PFSK-1 (cell line): ENCODE measurements around the gene ADPRM.

Source experiments
- FOXP2 ChIP-seq: optimal IDR thresholded peaks from 2 replicates; pipeline ENCODE3; 2011; ENCODE audit warnings: borderline replicate concordance, control low read depth, inconsistent platforms; ENCODE audit not compliant: insufficient read depth; ENCODE audit errors: extremely low read length, extremely low read depth
- POLR2AphosphoS5 ChIP-seq: IDR thresholded peaks from 2 replicates; pipeline ENCODE4 v1.6.1; 2012; ENCODE audit warnings: low read depth, mild to moderate bottlenecking, control low read depth, low read length, moderate library complexity
- SIN3A ChIP-seq: IDR thresholded peaks from 2 replicates; pipeline ENCODE4 v1.6.1; 2012; ENCODE audit warnings: mild to moderate bottlenecking, low read length, moderate library complexity, borderline replicate concordance; ENCODE audit not compliant: insufficient read depth
- TAF1 ChIP-seq: IDR thresholded peaks from 2 replicates; pipeline ENCODE4 v1.6.1; 2012; ENCODE audit warnings: low read length, control low read depth, borderline replicate concordance; ENCODE audit not compliant: insufficient read depth
- TF ChIP-seq, protein P1 (sequence below), 2 experiments: IDR thresholded peaks; 2 replicates each; pipeline versions ENCODE4 v1.6.1 to v1.8.0; 2011 to 2012; ENCODE audit warnings: low read depth in 2 of 2, low read length in 2 of 2, control low read depth in 1 of 2, inconsistent platforms in 1 of 2, mild to moderate bottlenecking in 1 of 2, moderate library complexity in 1 of 2; ENCODE audit not compliant: insufficient read depth in 1 of 2

Gene ADPRM

DNA sequence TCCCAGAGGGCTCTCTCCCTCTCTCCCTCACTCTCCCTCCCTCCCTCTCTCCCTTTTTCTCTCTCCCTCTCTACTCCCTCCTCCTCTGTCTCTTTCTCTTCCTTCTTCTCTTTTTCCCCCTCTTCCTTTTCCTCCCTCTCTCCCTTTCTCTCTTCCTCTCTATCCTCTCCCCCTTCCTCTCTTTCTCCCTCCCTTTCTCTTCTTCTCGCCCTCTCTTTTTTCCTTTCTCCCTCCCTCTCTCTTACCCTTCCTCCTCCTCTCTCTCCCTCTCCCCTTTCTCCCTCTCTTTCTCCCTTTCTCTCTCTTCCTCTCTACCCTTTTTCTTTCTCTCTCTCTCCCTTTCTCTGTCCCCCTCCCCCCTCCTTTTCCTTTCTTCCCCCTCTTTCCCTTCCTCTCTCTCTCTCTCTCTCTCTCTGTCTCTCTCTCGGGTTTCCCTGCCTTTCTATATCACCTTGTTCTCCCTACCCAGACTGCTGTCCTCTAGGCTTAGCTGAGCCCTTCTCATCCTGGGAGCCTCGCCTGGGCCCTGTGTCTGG lies 58.3 kb downstream of the ADPRM start:
- TF ChIP-seq, protein P1, sequence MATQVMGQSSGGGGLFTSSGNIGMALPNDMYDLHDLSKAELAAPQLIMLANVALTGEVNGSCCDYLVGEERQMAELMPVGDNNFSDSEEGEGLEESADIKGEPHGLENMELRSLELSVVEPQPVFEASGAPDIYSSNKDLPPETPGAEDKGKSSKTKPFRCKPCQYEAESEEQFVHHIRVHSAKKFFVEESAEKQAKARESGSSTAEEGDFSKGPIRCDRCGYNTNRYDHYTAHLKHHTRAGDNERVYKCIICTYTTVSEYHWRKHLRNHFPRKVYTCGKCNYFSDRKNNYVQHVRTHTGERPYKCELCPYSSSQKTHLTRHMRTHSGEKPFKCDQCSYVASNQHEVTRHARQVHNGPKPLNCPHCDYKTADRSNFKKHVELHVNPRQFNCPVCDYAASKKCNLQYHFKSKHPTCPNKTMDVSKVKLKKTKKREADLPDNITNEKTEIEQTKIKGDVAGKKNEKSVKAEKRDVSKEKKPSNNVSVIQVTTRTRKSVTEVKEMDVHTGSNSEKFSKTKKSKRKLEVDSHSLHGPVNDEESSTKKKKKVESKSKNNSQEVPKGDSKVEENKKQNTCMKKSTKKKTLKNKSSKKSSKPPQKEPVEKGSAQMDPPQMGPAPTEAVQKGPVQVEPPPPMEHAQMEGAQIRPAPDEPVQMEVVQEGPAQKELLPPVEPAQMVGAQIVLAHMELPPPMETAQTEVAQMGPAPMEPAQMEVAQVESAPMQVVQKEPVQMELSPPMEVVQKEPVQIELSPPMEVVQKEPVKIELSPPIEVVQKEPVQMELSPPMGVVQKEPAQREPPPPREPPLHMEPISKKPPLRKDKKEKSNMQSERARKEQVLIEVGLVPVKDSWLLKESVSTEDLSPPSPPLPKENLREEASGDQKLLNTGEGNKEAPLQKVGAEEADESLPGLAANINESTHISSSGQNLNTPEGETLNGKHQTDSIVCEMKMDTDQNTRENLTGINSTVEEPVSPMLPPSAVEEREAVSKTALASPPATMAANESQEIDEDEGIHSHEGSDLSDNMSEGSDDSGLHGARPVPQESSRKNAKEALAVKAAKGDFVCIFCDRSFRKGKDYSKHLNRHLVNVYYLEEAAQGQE (IDR thresholded peaks at IDR 0.05; ENCODE audit: insufficient read depth in 1 of 2, low read depth in 2 of 2, low read length in 2 of 2) = no peak
- no peak for TF ChIP-seq FOXP2
- TF ChIP-seq POLR2AphosphoS5 = no peak
- no peak for TF ChIP-seq TAF1
- no peak for TF ChIP-seq SIN3A

DNA sequence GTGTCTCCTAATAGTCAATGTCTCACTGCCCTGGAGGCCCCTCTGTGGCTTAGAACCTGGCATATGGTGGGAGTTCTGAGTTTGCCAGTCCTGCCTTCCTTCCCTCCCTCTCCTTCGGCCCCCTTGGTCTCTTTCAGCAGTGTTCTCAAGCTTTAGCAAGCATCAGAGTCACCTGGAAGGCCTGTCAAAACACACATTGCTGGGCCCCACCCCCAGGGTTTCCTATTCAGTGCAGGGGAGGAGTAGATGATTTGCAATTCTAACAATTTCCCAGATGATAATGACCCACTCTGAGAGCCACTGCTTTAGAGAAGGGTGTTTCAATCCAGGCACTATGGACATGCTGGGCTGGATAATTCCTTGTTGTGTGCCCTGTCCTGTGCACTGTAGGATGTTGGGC lies 58.8 kb downstream of the ADPRM start:
- no peak for TF ChIP-seq POLR2AphosphoS5
- TF ChIP-seq TAF1 = no peak
- no peak for TF ChIP-seq SIN3A
- no peak for TF ChIP-seq FOXP2
- TF ChIP-seq, protein P1 (IDR thresholded peaks at IDR 0.05; ENCODE audit: insufficient read depth in 1 of 2, low read depth in 2 of 2, low read length in 2 of 2) = no peak

DNA sequence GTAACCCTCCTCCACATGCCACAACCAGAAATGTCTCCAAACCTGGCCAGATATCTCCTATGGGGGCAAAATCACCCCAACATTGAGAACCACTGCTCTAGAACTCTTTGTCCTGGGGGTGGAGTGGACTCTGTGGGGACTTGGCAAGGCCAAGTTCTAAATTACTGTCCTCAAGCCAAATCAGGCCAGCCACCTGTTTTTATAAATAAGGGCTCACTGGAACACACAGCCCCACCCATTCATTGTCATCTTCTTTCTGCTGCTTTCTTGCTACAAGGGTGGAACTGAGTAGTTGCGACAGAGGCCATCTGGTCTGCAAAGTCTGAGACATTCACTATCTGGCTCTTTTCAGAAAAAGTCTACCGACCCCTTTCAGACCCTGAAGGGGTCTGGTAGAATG lies 59.2 kb downstream of the ADPRM start:
- no peak for TF ChIP-seq POLR2AphosphoS5
- no peak for TF ChIP-seq TAF1
- no peak for TF ChIP-seq SIN3A
- TF ChIP-seq, protein P1 (IDR thresholded peaks at IDR 0.05; ENCODE audit: insufficient read depth in 1 of 2, low read depth in 2 of 2, low read length in 2 of 2) = no peak
- no peak for TF ChIP-seq FOXP2

DNA sequence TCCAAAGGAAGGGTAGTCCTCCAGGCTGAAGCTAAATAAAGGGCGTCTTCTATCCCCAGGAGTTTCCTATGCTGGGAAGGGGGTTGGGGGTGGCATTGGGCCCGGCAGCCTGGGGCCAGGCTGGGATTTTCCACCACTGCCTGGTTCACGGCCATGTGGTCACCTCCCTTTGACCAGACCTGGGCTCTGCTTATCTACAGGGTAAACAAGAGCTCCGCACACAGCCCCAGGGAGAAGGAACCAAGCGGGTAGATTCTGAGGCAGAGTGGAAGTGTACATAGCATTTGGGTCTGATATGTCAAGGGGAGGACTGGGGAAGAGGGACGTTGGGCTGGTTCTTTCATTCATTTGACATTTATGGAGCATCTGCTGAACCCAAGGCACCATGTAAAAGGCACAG lies 59.7 kb downstream of the ADPRM start:
- TF ChIP-seq SIN3A (no peak), TAF1 (no peak), POLR2AphosphoS5 (no peak), FOXP2 (no peak)
- TF ChIP-seq, protein P1 (IDR thresholded peaks at IDR 0.05; ENCODE audit: insufficient read depth in 1 of 2, low read depth in 2 of 2, low read length in 2 of 2) = no peak

DNA sequence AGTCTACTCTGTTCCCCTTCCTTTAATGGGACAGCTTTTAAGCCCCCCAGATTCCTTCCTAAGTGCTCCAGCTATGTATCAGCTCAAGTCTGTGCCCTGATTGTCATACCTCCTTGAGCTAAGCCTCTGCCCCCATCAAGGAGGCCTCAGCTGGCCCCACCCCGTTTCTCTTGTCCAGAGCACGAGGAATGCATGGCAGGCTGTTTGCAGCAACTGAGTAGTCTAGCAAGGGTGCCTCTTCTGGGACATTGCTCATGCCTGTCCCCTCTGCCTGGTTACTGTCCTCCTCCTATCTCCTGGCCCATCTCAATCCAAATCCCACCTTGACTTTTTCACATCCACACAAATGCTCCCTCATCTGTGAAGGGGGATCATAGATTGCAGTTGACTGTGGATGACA lies 60.3 kb downstream of the ADPRM start:
- no peak for TF ChIP-seq FOXP2
- no peak for TF ChIP-seq TAF1
- TF ChIP-seq POLR2AphosphoS5 = no peak
- TF ChIP-seq, protein P1 (IDR thresholded peaks at IDR 0.05; ENCODE audit: insufficient read depth in 1 of 2, low read depth in 2 of 2, low read length in 2 of 2) = no peak
- TF ChIP-seq SIN3A = no peak
